ENCODE data around the gene FXYD2. TPM values are rescaled to one million over a fixed set of nuclear protein-coding genes. Genes with fewer than 3 reads are reported as not detected.

Gene FXYD2
- total and polyA plus RNA-seq, 10 of the 15 experiments (the other 5 are each of a cell fraction or from before 2014, with no cell fraction given): 1.2 to 4.5 (median 2.4) TPM

DNA sequence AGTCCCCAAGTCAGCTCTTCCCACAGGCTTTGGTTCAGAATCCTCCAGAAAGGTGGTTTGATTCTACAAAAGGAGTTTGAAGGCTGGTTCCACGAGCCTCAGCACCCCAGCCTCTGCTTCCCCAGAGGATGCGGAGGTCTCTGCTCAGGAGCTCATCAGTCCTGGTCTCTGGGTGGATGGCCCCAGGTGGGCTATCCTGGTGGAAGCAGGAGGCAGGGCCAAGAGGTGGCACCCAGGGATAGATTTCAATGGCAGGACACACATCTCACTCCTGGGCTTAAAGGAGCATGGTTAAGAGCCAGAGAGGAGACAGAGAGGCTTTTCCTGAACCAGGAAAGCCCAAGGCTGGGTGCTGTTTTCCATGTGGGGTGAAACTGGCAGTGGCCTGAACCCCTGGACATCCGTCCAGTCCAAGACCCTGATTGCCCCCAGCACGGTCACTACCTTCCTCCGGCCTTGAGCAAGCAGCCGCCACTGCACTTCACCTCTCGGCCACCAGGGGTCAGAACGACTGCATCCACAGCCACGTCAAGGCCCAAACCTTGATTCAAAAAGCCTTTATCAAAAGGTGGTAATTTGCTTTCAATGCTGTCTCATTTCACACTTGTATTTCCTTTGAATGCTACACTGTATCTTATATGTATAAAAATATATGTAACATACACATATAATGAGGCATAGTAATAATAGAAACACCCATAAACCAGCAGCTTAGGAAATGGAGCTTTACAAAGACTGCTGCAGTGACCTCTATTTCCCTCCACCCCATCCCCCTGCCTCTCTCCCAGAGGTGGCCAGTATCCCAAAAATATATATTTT lies 19.3 kb upstream of the FXYD2 start (continued):
- TF ChIP-seq, protein P1, sequence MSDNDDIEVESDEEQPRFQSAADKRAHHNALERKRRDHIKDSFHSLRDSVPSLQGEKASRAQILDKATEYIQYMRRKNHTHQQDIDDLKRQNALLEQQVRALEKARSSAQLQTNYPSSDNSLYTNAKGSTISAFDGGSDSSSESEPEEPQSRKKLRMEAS (IDR thresholded peaks at IDR 0.05; ENCODE audit: low read depth, low read length): no peak
- TF ChIP-seq BHLHE40 (IDR thresholded peaks at IDR 0.05; ENCODE audit: borderline replicate concordance in 1 of 2, low read depth in 2 of 2, low read length in 1 of 2) (peak; percentile 13 to 31; a peak in 1 of 4 replicates), SMARCA5 (IDR thresholded peaks at IDR 0.05) (peak; percentile 48; the same call in 1 of the 2 replicates)

DNA sequence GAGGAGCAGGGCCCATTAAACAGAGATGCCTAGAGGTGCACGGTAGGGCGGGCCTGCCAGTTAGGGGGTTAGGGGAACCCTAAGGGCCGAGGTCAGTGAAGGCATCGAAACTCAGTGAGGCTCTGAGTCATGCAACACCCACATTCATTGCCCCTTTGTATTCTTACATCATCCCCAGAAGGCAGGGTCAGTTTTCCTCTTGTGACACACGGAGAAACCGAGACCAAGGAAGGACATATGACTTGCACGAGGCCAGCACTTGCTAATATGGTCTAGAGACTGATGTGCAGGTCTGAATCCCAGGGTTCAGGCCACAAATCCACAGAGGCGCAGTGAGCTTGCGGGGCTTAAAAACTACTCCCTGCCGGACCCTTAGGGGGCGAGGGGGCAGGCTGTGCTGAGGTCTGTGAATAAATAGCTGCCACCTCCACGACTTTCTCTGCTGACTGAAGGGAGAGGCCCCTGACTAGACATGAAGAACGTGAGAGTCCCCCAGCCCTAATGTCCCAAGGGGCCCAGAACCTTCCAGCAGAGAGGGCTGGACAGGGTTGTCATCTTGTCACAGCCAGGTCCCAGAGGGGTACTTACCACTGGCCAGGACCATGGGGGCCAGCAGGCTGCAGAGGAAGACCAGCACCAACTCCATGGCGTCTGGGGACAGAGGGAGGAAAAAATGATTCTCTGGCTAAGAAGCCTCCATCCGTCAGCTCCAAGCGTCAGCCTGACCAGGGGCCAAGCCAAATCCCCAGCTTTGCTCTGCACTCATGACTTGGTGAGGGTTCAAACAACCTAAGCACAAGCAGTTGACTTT lies 17.8 kb upstream of the FXYD2 start:
- ChIA-PET CTCF (interaction anchor here (0.5 to 5.9 kb wide), 22 partner anchors 9 to 416 kb away, joined by 3 to 238 read pairs (median 8); partner anchors contain the start of gene FXYD2), POLR2A (interaction anchor here (0.7 to 0.9 kb wide), 2 partner anchors 104 to 211 kb away, joined by 3 to 4 read pairs; no protein-coding TSS in a partner anchor), SMC1A (ENCODE audit: uncharacterized antibody, unreplicated experiment) (interaction anchor here (1.1 to 7.9 kb wide), 12 partner anchors 8 to 215 kb away, joined by 3 to 163 read pairs (median 8); partner anchors contain the start of gene FXYD2), RAD21 (ENCODE audit: unreplicated experiment) (interaction anchor here (0.7 to 7.2 kb wide), 11 partner anchors 15 to 211 kb away, joined by 3 to 135 read pairs (median 10); partner anchors contain the start of genes FXYD2 and IL10RA)
- FAIRE-seq (no peak), ATAC-seq (peak; percentile 62), DNase-seq (ENCODE audit: low read depth, low spot score) (no peak)
- intact Hi-C loops (cut with micrococcal nuclease; ENCODE audit: unreplicated experiment): no loop called here
- Histone ChIP-seq H2AFZ (ENCODE audit: control insufficient read depth, low read depth, low read length) (no peak overlapping the region), H3K4me2 (ENCODE audit: control insufficient read depth, insufficient read depth) (no peak overlapping the region), H3K9me3 (replicated peaks; ENCODE audit: control insufficient read depth, insufficient read depth, low read length) (no peaks in the 10 kb centered on the region), H3K9ac (ENCODE audit: control insufficient read depth, insufficient read depth, low read length) (no peak overlapping the region), H3K27me3 (replicated peaks in 1 of 2; ENCODE audit: control insufficient read depth in 2 of 2, insufficient read depth in 2 of 2, low read length in 1 of 2) (peaks cover 0 to 4% of the 10 kb centered on the region in 2 experiments; a peak in 1 of 4 replicates), H3K79me2 (ENCODE audit: control insufficient read depth, insufficient read depth, low read length) (no peaks in the 10 kb centered on the region), H3K4me3 (no peak overlapping the region), H3K36me3 (ENCODE audit: control insufficient read depth in 2 of 2, insufficient read depth in 2 of 2, low read length in 1 of 2) (no peaks in the 10 kb centered on the region), H4K20me1 (ENCODE audit: control insufficient read depth, insufficient read depth) (no peaks in the 10 kb centered on the region), H3K27ac (ENCODE audit: control insufficient read depth, insufficient read depth) (no peak overlapping the region), H3K4me1 (ENCODE audit: control insufficient read depth, insufficient read depth, low read length) (no peaks in the 10 kb centered on the region; the same call in 1 of the 2 replicates)
- in situ Hi-C loops (cut with MboI): loop anchor here (5.0 kb wide), 2 partner anchors 105 to 215 kb away; no protein-coding TSS in a partner anchor
- 25% methylated on average over 16 of the region's 16 CpGs for WGBS (ENCODE audit: insufficient coverage, insufficient replicate concordance, low lambda C conversion rate, missing lambda C conversion rate)
- no TSS peak for BruUV-seq (replicated peaks)
- TF ChIP-seq ZNF274 (IDR thresholded peaks at IDR 0.05; ENCODE audit: insufficient read depth, insufficient read length): no peak
- no peak for TF ChIP-seq USF1 (IDR thresholded peaks at IDR 0.05; ENCODE audit: borderline replicate concordance, extremely low read length, insufficient read depth, low read depth, low read length)
- peak; percentile 28; the same call in 1 of the 2 replicates for TF ChIP-seq CREM (IDR thresholded peaks at IDR 0.05; ENCODE audit: low read depth)
- TF ChIP-seq EGR1 (IDR thresholded peaks at IDR 0.05; ENCODE audit: borderline replicate concordance in 1 of 2, low read depth in 2 of 2, low read length in 2 of 2): no peak
- TF ChIP-seq MEF2A (IDR thresholded peaks at IDR 0.05; ENCODE audit: insufficient read depth, low read depth, low read length): no peak
- no peak for TF ChIP-seq MTA3 (IDR thresholded peaks at IDR 0.05; ENCODE audit: borderline replicate concordance, low read length)
- TF ChIP-seq ESRRA (IDR thresholded peaks at IDR 0.05; ENCODE audit: low read length): no peak
- no peak for TF ChIP-seq ZNF622 (IDR thresholded peaks at IDR 0.05)
- TF ChIP-seq ASH2L (IDR thresholded peaks at IDR 0.05; ENCODE audit: borderline replicate concordance, low read depth): no peak
- TF ChIP-seq HCFC1 (IDR thresholded peaks at IDR 0.05; ENCODE audit: low read length): no peak
- no peak for TF ChIP-seq SIX5 (IDR thresholded peaks at IDR 0.05; ENCODE audit: low read depth, low read length, severe bottlenecking)
- TF ChIP-seq GABPA (IDR thresholded peaks at IDR 0.05; ENCODE audit: low read depth): no peak
- peak; percentile 60 for TF ChIP-seq ATF7 (IDR thresholded peaks at IDR 0.05; ENCODE audit: low read depth)
- peak; percentile 11 for TF ChIP-seq MEF2B (IDR thresholded peaks at IDR 0.05; ENCODE audit: partially characterized antibody, poor library complexity, severe bottlenecking)
- no peak for TF ChIP-seq SPI1 (IDR thresholded peaks at IDR 0.05; ENCODE audit: borderline replicate concordance, insufficient read depth, low read depth, low read length)
